ENCODE results near the gene SRPK3.

Gene SRPK3

DNA sequence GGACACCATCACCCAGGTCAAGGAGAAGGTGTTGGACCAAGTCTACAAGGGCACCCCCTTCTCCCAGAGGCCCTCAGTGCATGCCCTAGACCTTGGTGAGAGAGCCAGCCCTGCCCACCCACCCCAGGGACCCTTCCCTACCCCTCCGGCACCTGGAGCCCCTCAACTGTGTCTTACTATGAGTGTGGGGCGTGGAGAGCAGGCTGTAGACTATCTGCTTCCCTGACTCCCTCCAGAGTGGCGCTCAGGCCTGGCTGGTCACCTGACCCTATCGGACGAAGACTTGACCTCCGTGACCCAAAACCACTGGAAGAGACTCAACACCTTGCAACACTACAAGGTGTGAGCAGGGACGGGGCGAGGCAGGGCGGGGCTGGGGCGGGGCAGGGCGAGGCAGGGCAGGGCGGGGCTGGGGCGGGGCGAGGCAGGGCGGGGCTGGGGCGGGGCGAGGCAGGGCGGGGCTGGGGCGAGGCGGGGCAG lies 4.7 kb upstream of the SRPK3 start:
- no peak for DNase-seq (ENCODE audit: low read depth)
- TF ChIP-seq, protein P1, sequence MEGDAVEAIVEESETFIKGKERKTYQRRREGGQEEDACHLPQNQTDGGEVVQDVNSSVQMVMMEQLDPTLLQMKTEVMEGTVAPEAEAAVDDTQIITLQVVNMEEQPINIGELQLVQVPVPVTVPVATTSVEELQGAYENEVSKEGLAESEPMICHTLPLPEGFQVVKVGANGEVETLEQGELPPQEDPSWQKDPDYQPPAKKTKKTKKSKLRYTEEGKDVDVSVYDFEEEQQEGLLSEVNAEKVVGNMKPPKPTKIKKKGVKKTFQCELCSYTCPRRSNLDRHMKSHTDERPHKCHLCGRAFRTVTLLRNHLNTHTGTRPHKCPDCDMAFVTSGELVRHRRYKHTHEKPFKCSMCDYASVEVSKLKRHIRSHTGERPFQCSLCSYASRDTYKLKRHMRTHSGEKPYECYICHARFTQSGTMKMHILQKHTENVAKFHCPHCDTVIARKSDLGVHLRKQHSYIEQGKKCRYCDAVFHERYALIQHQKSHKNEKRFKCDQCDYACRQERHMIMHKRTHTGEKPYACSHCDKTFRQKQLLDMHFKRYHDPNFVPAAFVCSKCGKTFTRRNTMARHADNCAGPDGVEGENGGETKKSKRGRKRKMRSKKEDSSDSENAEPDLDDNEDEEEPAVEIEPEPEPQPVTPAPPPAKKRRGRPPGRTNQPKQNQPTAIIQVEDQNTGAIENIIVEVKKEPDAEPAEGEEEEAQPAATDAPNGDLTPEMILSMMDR (IDR thresholded peaks at IDR 0.05; ENCODE audit: control insufficient read depth, insufficient read depth, low read depth, low read length, missing control alignments), result no peak
- H3K4me3 ChIP-seq (ENCODE audit: control insufficient read depth, low read depth, low read length), result no peak overlapping the region

DNA sequence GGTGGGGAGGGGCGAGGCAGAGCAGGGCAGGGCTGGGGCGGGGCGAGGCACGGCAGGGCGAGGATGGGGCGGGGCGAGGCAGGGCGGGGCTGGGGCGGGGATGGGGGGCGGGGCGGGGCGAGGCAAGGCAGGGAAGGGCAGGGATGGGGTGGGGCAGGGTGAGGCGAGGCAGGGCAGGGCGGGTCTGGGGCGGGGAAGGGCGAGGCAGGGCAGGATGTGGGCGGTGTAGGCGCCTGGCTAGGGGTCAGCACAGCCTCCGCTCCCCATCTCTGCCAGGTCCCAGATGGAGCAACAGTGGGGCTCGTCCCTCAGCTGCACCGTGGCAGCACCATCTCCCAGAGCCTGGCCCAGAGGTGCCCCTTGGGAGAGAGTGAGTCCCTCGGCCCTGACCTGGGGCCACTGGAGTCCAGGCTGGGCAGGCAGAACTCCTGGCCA lies 4.2 kb upstream of the SRPK3 start:
- TF ChIP-seq, protein P1 (IDR thresholded peaks at IDR 0.05; ENCODE audit: control insufficient read depth, insufficient read depth, low read depth, low read length, missing control alignments), result no peak
- H3K4me3 ChIP-seq (ENCODE audit: control insufficient read depth, low read depth, low read length), result no peak overlapping the region
- DNase-seq (ENCODE audit: low read depth), result no peak

DNA sequence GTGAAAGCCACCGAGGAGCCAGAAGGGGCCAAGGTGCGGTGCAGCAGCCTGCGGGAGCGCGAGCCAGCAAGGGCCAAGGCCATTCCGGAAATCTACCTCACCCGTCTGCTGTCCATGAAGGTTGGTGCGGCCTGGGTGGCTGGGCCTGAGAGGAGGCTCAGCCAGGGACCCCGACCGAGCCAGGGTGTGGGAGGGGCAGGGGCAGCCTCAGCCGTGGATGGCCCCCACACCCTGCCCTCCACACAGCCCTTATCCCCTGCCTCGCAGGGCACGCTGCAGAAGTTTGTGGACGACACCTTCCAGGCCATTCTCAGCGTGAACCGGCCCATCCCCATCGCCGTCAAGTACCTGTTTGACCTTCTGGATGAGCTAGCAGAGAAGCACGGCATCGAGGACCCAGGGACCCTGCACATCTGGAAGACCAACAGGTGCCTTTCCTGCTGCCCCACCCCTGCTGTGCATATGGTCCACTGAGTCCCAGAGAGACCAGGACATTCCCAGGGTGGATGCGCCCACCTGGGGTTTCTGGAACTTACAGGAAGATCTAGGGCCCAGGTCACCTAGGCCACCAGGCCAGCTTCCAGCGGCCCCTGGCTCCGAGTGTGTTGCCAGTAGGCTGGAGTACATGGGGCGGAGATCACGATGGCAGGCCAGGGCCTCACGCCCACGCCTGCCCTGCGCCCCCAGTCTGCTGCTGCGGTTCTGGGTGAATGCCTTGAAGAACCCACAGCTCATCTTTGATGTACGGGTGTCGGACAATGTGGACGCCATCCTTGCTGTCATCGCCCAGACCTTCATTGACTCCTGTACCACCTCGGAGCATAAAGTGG lies 3.4 kb upstream of the SRPK3 start:
- TF ChIP-seq, protein P1 (IDR thresholded peaks at IDR 0.05; ENCODE audit: control insufficient read depth, insufficient read depth, low read depth, low read length, missing control alignments), result no peak
- H3K4me3 ChIP-seq (ENCODE audit: control insufficient read depth, low read depth, low read length), result no peak overlapping the region
- no peak for DNase-seq (ENCODE audit: low read depth)

DNA sequence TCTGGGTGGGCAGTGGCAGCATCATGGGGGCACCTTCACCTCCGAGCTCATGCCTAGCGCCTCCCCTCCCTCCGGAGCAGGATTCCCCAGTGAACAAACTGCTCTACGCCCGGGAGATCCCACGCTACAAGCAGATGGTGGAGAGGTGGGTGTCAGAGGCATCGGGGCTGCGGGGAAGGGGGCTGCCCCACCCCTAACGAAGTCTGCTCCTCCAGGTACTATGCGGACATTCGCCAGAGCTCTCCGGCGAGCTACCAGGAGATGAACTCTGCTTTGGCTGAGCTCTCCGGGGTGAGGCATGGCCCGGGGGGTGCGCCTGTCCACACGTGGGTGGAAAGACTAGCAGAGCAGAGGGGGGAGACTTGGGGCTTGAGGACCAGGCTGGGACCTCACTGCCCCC lies 2.7 kb upstream of the SRPK3 start:
- H3K4me3 ChIP-seq (ENCODE audit: control insufficient read depth, low read depth, low read length), result no peak overlapping the region
- DNase-seq (ENCODE audit: low read depth), result no peak
- TF ChIP-seq, protein P1 (IDR thresholded peaks at IDR 0.05; ENCODE audit: control insufficient read depth, insufficient read depth, low read depth, low read length, missing control alignments), result no peak

DNA sequence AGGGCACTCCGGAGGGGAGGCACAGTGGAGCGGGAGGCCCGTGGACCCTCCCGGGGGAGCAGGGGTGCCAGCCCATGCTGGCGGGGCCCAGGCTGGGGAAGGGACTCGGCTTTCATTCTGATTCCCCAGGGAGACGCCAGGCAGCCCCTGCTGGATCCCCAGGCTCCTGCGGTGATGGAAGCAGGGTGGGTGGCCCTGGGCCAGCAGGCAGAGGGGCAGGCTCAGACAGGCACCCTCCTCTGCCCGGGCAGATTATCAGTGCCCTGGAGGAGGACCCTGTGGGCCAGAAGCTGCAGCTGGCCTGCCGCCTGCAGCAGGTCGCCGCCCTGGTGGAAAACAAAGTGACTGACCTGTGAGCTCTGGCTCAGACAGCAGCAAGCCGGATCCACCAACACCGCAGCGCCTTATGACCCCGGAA lies 2.1 kb upstream of the SRPK3 start:
- TF ChIP-seq, protein P1 (IDR thresholded peaks at IDR 0.05; ENCODE audit: control insufficient read depth, insufficient read depth, low read depth, low read length, missing control alignments), result no peak
- DNase-seq (ENCODE audit: low read depth), result no peak

DNA sequence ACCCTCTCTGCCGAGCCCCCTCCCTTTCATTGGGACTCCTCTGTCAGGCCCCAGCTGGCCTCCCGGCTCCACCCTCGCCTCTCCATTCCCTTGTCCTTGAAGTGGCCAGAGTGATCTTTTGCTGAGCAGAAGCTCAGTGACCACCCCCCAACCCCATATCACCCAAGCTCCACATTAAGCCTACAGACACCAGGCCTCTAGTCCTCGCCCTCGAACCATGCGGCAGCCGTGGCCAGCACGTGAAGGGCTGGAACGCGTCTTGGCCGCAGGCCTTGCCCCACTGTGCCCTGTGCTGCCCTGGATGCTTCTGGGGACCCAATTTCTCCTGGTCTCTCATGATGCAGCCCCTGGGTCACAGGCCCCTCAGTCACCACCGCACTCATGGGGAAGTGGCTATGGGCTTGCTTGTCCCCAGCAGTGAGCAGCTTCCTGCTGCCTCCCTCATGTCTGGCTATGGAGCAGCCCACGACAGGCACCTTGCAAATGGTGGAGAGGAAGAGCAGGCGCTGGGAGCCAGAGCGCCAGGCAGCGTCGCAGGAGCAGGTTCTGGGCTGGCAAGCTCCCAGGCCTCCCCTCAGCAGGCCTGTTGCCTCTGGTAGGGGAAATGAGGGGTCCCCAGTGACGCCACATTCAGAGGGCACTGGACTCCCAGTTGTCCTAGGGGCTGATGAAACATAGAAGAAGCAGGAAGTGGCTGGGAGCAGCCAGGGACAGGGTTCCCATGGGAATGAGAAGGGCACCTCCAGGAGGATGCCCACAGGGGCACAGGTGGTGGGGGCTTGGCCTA lies 757 bp upstream of the SRPK3 start:
- no peak for DNase-seq (ENCODE audit: low read depth)
- no peak overlapping the region for H3K4me3 ChIP-seq (ENCODE audit: control insufficient read depth, low read depth, low read length)
- TF ChIP-seq, protein P1 (IDR thresholded peaks at IDR 0.05; ENCODE audit: control insufficient read depth, insufficient read depth, low read depth, low read length, missing control alignments), result no peak

More for the DNA sequence above, 2.1 kb upstream of the SRPK3 start:
- no peak overlapping the region for H3K4me3 ChIP-seq (ENCODE audit: control insufficient read depth, low read depth, low read length)
